Calu3 (cell line): ENCODE data around the gene PRKCA. TPM values are rescaled to one million over a fixed set of nuclear protein-coding genes. Genes with fewer than 3 reads are reported as not detected.
"Not testable (repeated sequence)": the region's sequence is repeated elsewhere in the genome, so short reads cannot be mapped to it uniquely, and the experiment has no call there.

Experiments
- BruUV-seq: library from RNA; stranded (reverse); fragments of 400-500 nt; replicated peaks from 2 replicates; lab custom pipeline; 2021; lab: Mats Ljungman, UMichigan
- CTCF ChIA-PET: fragments of 300-600 bp; sonication (Branson Sonifier 250); formaldehyde crosslinking; loops from one replicate; lab custom pipeline; 2022; ENCODE audit warnings: antibody characterized with exemption; lab: Charles Lee
- DNase-seq: peaks from one replicate; pipeline ENCODE4 v3.0.0; 2022
- H3K27ac Mint-ChIP-seq: one replicate; pipeline ENCODE4 v1.8.0; 2022; ENCODE audit warnings: mixed read lengths; ENCODE audit not compliant: unreplicated experiment
- H3K27me3 Mint-ChIP-seq: one replicate; pipeline ENCODE4 v1.8.0; 2022; ENCODE audit warnings: mixed read lengths; ENCODE audit not compliant: unreplicated experiment
- H3K36me3 Mint-ChIP-seq: one replicate; pipeline ENCODE4 v1.8.0; 2022; ENCODE audit warnings: mild to moderate bottlenecking, moderate library complexity, mixed read lengths; ENCODE audit not compliant: insufficient read depth, unreplicated experiment
- H3K4me1 Mint-ChIP-seq: one replicate; pipeline ENCODE4 v1.8.0; 2022; ENCODE audit warnings: mild to moderate bottlenecking, low read depth, mixed read lengths; ENCODE audit not compliant: unreplicated experiment
- H3K4me3 Mint-ChIP-seq: one replicate; pipeline ENCODE4 v1.8.0; 2022; ENCODE audit warnings: mild to moderate bottlenecking, low read depth, moderate library complexity, mixed read lengths; ENCODE audit not compliant: unreplicated experiment
- H3K9me3 Mint-ChIP-seq: one replicate; pipeline ENCODE4 v1.8.0; 2022; ENCODE audit warnings: low read depth, mixed read lengths; ENCODE audit not compliant: unreplicated experiment
- intact Hi-C: fragments of 100-400 bp; cut with micrococcal nuclease; formaldehyde crosslinking; loops from one replicate; pipeline ENCODE4 v1.10.0; 2022; ENCODE audit not compliant: unreplicated experiment
- total RNA-seq: library from RNA; stranded (reverse); gene quantifications from 2 replicates; pipeline ENCODE4 v1.2.3, GENCODE V29; 2022
- TF ChIP-seq, protein P1 (sequence below): fragments of 200-600 bp; IDR thresholded peaks from one replicate; pipeline ENCODE4 v1.8.0; 2022; ENCODE audit warnings: antibody characterized with exemption; ENCODE audit not compliant: unreplicated experiment

Gene PRKCA
- total RNA-seq, 1 experiment from 2014 or later: 126 TPM

DNA sequence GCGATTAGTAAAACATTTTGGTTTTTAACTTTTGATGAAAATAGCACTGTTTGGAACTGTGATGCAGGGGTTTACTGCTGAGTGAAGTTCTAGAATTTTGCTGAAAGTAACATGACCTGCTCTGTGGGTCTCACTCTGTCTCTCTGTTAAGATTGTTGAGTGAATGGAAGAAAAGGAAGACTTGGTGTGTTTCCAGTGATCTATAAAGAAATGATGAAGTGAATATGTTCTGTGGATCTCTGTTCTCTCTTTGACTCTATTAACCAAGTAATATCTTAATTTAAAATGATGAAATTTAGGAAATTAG is 148.4 kb downstream of the PRKCA start:
- Mint-ChIP-seq H3K9me3 (no peaks in the 10 kb centered on the region), H3K27me3 (no peaks in the 10 kb centered on the region), H3K36me3 (peaks cover 5% of the 10 kb centered on the region), H3K4me1 (peaks cover 82% of the 10 kb centered on the region), H3K4me3 (no peak overlapping the region), H3K27ac (no peak overlapping the region)
- intact Hi-C loops: no loop called here
- no peak for DNase-seq
- CTCF ChIA-PET: no interaction called here
- TF ChIP-seq, protein P1, sequence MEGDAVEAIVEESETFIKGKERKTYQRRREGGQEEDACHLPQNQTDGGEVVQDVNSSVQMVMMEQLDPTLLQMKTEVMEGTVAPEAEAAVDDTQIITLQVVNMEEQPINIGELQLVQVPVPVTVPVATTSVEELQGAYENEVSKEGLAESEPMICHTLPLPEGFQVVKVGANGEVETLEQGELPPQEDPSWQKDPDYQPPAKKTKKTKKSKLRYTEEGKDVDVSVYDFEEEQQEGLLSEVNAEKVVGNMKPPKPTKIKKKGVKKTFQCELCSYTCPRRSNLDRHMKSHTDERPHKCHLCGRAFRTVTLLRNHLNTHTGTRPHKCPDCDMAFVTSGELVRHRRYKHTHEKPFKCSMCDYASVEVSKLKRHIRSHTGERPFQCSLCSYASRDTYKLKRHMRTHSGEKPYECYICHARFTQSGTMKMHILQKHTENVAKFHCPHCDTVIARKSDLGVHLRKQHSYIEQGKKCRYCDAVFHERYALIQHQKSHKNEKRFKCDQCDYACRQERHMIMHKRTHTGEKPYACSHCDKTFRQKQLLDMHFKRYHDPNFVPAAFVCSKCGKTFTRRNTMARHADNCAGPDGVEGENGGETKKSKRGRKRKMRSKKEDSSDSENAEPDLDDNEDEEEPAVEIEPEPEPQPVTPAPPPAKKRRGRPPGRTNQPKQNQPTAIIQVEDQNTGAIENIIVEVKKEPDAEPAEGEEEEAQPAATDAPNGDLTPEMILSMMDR: no peak
- BruUV-seq: no TSS peak

DNA sequence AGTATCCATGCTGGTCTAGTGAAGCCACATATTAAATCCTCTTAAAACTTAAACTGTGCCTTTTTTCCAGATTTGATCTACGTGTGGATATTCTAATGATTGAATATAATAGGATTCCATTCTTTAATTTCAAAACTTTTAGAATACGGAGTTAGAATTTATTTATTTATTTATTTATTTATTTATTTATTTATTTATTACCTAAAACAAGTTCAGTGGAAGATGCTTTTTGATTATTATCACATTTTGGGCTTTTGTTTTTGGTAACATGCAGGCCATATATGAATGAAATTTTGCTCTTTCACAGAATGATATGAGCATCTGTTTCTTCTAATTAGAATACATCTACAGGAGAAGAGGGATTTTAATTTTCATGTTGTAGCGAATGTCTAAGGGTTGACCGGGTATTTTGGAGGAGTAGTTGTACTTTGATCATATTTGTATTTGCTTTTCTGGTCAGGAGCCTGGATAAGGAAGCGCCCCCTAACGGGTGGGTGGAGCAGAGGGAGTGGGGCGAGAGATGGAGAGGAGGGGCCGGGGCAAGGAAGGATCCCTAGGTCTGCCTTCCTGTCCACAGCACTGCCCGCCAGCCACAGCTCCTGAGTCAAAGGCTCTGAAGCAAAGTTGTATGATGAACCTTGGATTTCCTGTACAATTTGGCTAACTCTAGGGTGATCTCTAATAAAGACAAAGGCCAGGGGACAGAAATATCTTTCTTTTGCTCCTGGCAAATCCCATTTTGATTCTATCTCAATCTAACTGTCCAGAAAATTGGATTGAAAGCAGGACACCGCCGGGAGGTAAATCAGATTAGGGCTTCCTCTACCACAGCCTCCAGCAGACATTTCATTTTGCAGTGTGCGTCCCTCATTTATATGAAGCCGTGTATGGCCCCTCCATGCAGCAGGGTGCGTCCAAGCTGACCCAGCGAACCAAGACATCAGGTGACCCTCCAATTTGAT is 149.1 kb downstream of the PRKCA start:
- CTCF ChIA-PET: no interaction called here
- TF ChIP-seq, protein P1: no peak
- Mint-ChIP-seq H3K4me3 (no peak overlapping the region), H3K27ac (no peak overlapping the region), H3K27me3 (no peaks in the 10 kb centered on the region), H3K36me3 (peaks cover 5% of the 10 kb centered on the region), H3K4me1 (peaks cover 75% of the 10 kb centered on the region), H3K9me3 (no peaks in the 10 kb centered on the region)
- intact Hi-C loops: no loop called here
- DNase-seq: peak; percentile 55
- BruUV-seq: no TSS peak

DNA sequence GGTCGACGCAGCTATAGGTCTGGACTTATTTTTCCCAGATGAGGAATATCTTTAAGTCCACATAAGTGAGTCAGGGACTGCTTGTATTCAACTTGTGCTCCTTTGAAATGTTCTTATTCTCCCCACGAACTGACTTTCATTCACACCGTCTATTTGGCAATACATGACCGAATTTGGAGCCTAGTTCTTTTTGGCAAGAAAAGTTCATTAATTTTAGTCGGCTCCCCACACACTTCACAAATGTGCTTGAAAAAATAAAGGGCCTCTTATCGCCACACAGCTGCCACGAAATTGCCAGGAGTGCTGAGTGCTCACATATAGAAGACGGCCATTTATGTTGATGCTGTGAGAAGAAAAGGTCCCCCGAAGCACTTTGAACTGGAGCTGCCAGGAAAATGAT is 152.6 kb downstream of the PRKCA start:
- no peak overlapping the region for H3K27ac Mint-ChIP-seq
- CTCF ChIA-PET: interaction anchor here (0.8 kb wide), 1 partner anchor 57 kb away, joined by 6 read pairs; no protein-coding TSS in a partner anchor

DNA sequence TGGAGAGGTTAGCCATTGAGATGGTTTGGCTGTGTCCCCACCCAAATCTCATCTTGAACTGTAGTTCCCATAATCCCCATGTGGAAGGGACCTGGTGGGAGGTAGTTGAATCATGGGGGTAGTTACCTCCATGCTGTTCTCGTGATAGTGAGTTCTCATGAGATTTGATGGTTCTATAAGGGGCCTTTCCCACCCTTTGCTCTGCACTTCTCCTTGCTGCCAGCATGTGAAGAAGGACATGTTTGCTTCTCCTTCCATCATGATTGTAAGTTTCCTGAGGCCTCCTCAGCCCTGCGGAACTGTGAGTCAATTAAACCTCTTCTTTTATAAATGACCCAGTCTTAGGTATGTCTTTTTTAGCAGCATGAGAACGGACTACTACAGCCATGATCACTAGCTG is 155.1 kb downstream of the PRKCA start:
- peaks cover 43% of the 10 kb centered on the region for H3K4me1 Mint-ChIP-seq
- BruUV-seq, DNase-seq, H3K4me3 Mint-ChIP-seq, intact Hi-C loops, H3K27ac Mint-ChIP-seq, H3K9me3 Mint-ChIP-seq, H3K27me3 Mint-ChIP-seq: not testable (repeated sequence)
- peaks cover 16% of the 10 kb centered on the region for H3K36me3 Mint-ChIP-seq
- CTCF ChIA-PET: interaction anchor here (0.8 kb wide), 1 partner anchor 11 kb away, joined by 3 read pairs; no protein-coding TSS in a partner anchor

More for the DNA sequence above, 152.6 kb downstream of the PRKCA start:
- TF ChIP-seq, protein P1: no peak
- intact Hi-C loops: no loop called here
- DNase-seq: no peak
- Mint-ChIP-seq H3K4me3 (no peak overlapping the region), H3K4me1 (peaks cover 50% of the 10 kb centered on the region), H3K9me3 (peaks cover 3% of the 10 kb centered on the region), H3K36me3 (peaks cover 10% of the 10 kb centered on the region), H3K27me3 (no peaks in the 10 kb centered on the region)
- no TSS peak for BruUV-seq

DNA sequence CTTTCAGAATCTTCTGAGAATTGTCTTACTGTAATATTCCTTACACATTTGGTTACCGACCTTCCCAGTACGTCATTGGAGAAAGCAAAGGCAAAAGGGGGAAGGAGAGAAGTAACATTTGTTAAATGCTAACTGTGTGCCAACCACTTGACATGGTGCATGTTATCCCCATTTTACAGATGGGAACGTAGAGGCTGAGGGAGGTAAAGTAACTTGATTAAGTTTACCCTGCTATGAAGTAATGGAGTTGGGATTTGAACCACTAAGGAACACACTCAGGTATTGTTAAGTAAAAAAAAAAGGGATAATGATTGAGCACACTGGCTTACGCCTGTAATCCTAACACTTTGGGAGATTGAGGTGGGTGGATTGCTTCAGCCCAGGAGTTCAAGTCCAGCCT is 156.4 kb downstream of the PRKCA start:
- BruUV-seq: no TSS peak
- Mint-ChIP-seq H3K27me3 (no peaks in the 10 kb centered on the region), H3K4me3 (no peak overlapping the region), H3K27ac (peak overlapping the region; percentile 69), H3K9me3 (peaks cover 3% of the 10 kb centered on the region), H3K36me3 (peaks cover 19% of the 10 kb centered on the region), H3K4me1 (peaks cover 48% of the 10 kb centered on the region)
- TF ChIP-seq, protein P1: no peak
- intact Hi-C loops: no loop called here
- CTCF ChIA-PET: no interaction called here
- no peak for DNase-seq
